Right lobe of liver (tissue), 4 donors: ENCODE results near the gene SIGLEC1.

Source experiments
- POLR2A ChIP-seq: fragments of 450-650 bp; IDR thresholded peaks from one replicate; pipeline ENCODE4 v1.6.1; 2017; ENCODE audit warnings: antibody characterized with exemption, mild to moderate bottlenecking
- TF ChIP-seq, protein P1 (sequence below), 4 donors: fragments of 200-600 bp in 3 of 4; fragments of 450-650 bp in 1 of 4; IDR thresholded peaks; one replicate each; pipeline versions ENCODE4 v1.5.1 to v1.8.0; 2016 to 2022; ENCODE audit warnings: antibody characterized with exemption in 4 of 4, mild to moderate bottlenecking in 2 of 4
- donor health status: DM: no; HTN: no; CAD: no.
- donor health status: DM: no; HTN: no; CAD: no.
- donor health status: DM: no; HTN: yes; CAD: no.

DNA sequence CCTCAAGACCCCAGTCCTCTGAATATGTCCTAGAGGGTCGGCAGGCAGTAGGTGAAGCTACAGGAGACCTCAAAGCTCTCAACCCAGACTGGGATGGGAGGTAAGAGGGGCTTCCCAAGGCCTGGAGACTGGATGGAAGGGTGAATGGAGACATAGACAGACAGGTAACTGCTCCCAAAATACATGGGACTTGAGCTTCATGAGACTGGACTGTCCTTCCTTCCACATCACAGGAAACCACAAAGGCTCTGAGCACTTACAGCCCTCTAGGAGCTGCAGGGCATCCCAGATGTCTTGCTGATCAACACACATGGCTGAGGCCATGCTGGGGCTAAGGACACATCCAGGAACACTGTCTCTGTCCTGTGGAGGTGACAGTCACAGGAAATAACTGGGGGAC, 31.6 kb upstream of the SIGLEC1 start:
- TF ChIP-seq, protein P1, sequence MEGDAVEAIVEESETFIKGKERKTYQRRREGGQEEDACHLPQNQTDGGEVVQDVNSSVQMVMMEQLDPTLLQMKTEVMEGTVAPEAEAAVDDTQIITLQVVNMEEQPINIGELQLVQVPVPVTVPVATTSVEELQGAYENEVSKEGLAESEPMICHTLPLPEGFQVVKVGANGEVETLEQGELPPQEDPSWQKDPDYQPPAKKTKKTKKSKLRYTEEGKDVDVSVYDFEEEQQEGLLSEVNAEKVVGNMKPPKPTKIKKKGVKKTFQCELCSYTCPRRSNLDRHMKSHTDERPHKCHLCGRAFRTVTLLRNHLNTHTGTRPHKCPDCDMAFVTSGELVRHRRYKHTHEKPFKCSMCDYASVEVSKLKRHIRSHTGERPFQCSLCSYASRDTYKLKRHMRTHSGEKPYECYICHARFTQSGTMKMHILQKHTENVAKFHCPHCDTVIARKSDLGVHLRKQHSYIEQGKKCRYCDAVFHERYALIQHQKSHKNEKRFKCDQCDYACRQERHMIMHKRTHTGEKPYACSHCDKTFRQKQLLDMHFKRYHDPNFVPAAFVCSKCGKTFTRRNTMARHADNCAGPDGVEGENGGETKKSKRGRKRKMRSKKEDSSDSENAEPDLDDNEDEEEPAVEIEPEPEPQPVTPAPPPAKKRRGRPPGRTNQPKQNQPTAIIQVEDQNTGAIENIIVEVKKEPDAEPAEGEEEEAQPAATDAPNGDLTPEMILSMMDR (IDR thresholded peaks at IDR 0.05) = no peak
- TF ChIP-seq POLR2A = no peak
